PC-9 (cell line): ENCODE results near the gene ALPK3. TPM values are rescaled to one million over a fixed set of nuclear protein-coding genes. Genes with fewer than 3 reads are reported as not detected.

Source experiments
- BruUV-seq: library from RNA; stranded (reverse); fragments of 400-500 nt; replicated peaks from 2 replicates; lab custom pipeline; 2021; lab: Mats Ljungman, UMichigan
- CTCF ChIA-PET: fragments of 300-600 bp; sonication (Branson Sonifier 250); formaldehyde crosslinking; loops from one replicate; lab custom pipeline; 2022; ENCODE audit warnings: antibody characterized with exemption; lab: Charles Lee
- POLR2A ChIA-PET: fragments of 300-600 bp; sonication (Branson Sonifier 250); formaldehyde crosslinking; loops from one replicate; lab custom pipeline; 2022; ENCODE audit warnings: antibody characterized with exemption; ENCODE audit not compliant: unreplicated experiment; lab: Charles Lee
- DNase-seq, 2 experiments: peaks; one replicate each; pipeline versions ENCODE4 v3.0.0 to v3.0.0-alpha.2; 2015 to 2022; ENCODE audit warnings: mixed read lengths in 1 of 2
- H2AFZ ChIP-seq: fragments of 200-600 bp; sonication (generic); 2 replicates; pipeline ENCODE4 v1.8.1; 2017; ENCODE audit warnings: antibody characterized with exemption
- H3F3A ChIP-seq: fragments of 200-600 bp; sonication (generic); 2 replicates; pipeline ENCODE4 v1.8.1; 2017; ENCODE audit warnings: antibody characterized with exemption, mild to moderate bottlenecking, low read depth; ENCODE audit not compliant: insufficient read depth
- H3K27ac ChIP-seq: fragments of 200-600 bp; sonication (generic); 2 replicates; pipeline ENCODE4 v1.6.1; 2016; ENCODE audit warnings: mixed run types
- H3K27me3 ChIP-seq: fragments of 200-600 bp; sonication (generic); 2 replicates; pipeline ENCODE4 v1.6.1; 2016; ENCODE audit warnings: low read depth, mixed run types; ENCODE audit not compliant: insufficient read depth
- H3K36me3 ChIP-seq: fragments of 200-600 bp; sonication (generic); 2 replicates; pipeline ENCODE4 v1.6.1; 2016; ENCODE audit warnings: low read depth, mixed run types
- H3K4me1 ChIP-seq: fragments of 200-600 bp; sonication (generic); replicated peaks from 2 replicates; pipeline ENCODE4 v1.6.1; 2016; ENCODE audit warnings: mixed run types; ENCODE audit not compliant: insufficient read depth
- H3K4me2 ChIP-seq: fragments of 200-600 bp; sonication (generic); 2 replicates; pipeline ENCODE4 v1.6.1; 2017; ENCODE audit warnings: mixed run types
- H3K4me3 ChIP-seq: fragments of 200-600 bp; sonication (generic); 2 replicates; pipeline ENCODE4 v1.6.1; 2016; ENCODE audit warnings: mixed run types
- H3K79me2 ChIP-seq: fragments of 200-600 bp; sonication (generic); 2 replicates; pipeline ENCODE4 v1.6.1; 2017; ENCODE audit warnings: low read depth, mixed run types
- H3K9me2 ChIP-seq: fragments of 200-600 bp; sonication (generic); 2 replicates; pipeline ENCODE4 v1.8.1; 2017; ENCODE audit warnings: mild to moderate bottlenecking; ENCODE audit not compliant: insufficient read depth
- H3K9me3 ChIP-seq: fragments of 200-600 bp; sonication (generic); 2 replicates; pipeline ENCODE4 v1.8.1; 2016; ENCODE audit warnings: low read depth; ENCODE audit not compliant: insufficient read depth
- H4K20me1 ChIP-seq: fragments of 200-600 bp; sonication (generic); 2 replicates; pipeline ENCODE4 v1.8.1; 2017; ENCODE audit not compliant: insufficient read depth
- CTCF ChIP-seq: fragments of 200-600 bp; sonication (generic); conservative IDR thresholded peaks from 2 replicates; pipeline ENCODE4 v1.6.1; 2017; ENCODE audit warnings: mixed run types, antibody characterized with exemption, mild to moderate bottlenecking, moderate library complexity
- EZH2 ChIP-seq: fragments of 200-600 bp; sonication (generic); IDR thresholded peaks from 2 replicates; pipeline ENCODE4 v1.8.0; 2017; ENCODE audit warnings: antibody characterized with exemption, low read depth
- intact Hi-C: fragments of 100-400 bp; cut with micrococcal nuclease; formaldehyde crosslinking; loops from one replicate; pipeline ENCODE4 v1.10.0; 2022; ENCODE audit not compliant: unreplicated experiment
- total RNA-seq: library from RNA; stranded (reverse); gene quantifications from 2 replicates; pipeline ENCODE4 v1.2.3, GENCODE V29; 2021

The ALPK3 gene
- total RNA-seq, 1 experiment from 2014 or later, result 8.1 TPM

GRCh38 chr15:84791763-84792162 lies 25.4 kb upstream of the ALPK3 start:
- BruUV-seq, result no TSS peak
- no peaks in the 10 kb centered on the region for H3K9me3 ChIP-seq
- no peak for DNase-seq
- H3K27ac ChIP-seq, result no peak overlapping the region
- no peaks in the 10 kb centered on the region for H3K27me3 ChIP-seq
- H3F3A ChIP-seq, result peaks cover 6% of the 10 kb centered on the region; the same call in 1 of the 2 replicates
- H3K9me2 ChIP-seq, result no peaks in the 10 kb centered on the region
- ChIA-PET CTCF (no interaction called here), POLR2A (no interaction called here)
- H3K79me2 ChIP-seq, result peaks cover 30% of the 10 kb centered on the region
- no peak overlapping the region for H3K4me2 ChIP-seq
- TF ChIP-seq CTCF (no peak), EZH2 (no peak)
- H3K4me1 ChIP-seq, result no peaks in the 10 kb centered on the region
- H3K36me3 ChIP-seq, result peaks cover 16% of the 10 kb centered on the region
- peaks cover 13% of the 10 kb centered on the region; the same call in 1 of the 2 replicates for H4K20me1 ChIP-seq
- H3K4me3 ChIP-seq, result no peak overlapping the region
- H2AFZ ChIP-seq, result no peak overlapping the region
- intact Hi-C loops, result no loop called here

- no peaks in the 10 kb centered on the region for H3K4me1 ChIP-seq
- no peak overlapping the region for H3K4me3 ChIP-seq
- peaks cover 1% of the 10 kb centered on the region; the same call in 1 of the 2 replicates for H4K20me1 ChIP-seq
- H3K27ac ChIP-seq, result no peak overlapping the region
- ChIA-PET POLR2A (no interaction called here), CTCF (no interaction called here)
- H3K36me3 ChIP-seq, result peaks cover 16% of the 10 kb centered on the region
- intact Hi-C loops, result no loop called here
- H3K79me2 ChIP-seq, result peaks cover 19% of the 10 kb centered on the region
- peaks cover 6% of the 10 kb centered on the region; the same call in 1 of the 2 replicates for H3F3A ChIP-seq
- no peak overlapping the region for H2AFZ ChIP-seq
- no TSS peak for BruUV-seq
- H3K9me2 ChIP-seq, result no peaks in the 10 kb centered on the region
- no peaks in the 10 kb centered on the region for H3K27me3 ChIP-seq
- no peaks in the 10 kb centered on the region for H3K9me3 ChIP-seq
- no peak overlapping the region for H3K4me2 ChIP-seq
- DNase-seq, result no peak
- TF ChIP-seq EZH2, result no peak
- no peak for TF ChIP-seq CTCF
Observed at GRCh38 chr15:84793431-84794161, 23.6 kb upstream of the ALPK3 start.

GRCh38 chr15:84794162-84794547 lies 23.0 kb upstream of the ALPK3 start:
- no peaks in the 10 kb centered on the region for H3K4me1 ChIP-seq
- peaks cover 6% of the 10 kb centered on the region; the same call in 1 of the 2 replicates for H3F3A ChIP-seq
- no TSS peak for BruUV-seq
- no peaks in the 10 kb centered on the region for H3K9me2 ChIP-seq
- H3K4me3 ChIP-seq, result no peak overlapping the region
- intact Hi-C loops, result no loop called here
- TF ChIP-seq EZH2 (no peak), CTCF (no peak)
- H3K27me3 ChIP-seq, result no peaks in the 10 kb centered on the region
- DNase-seq, result no peak
- H3K79me2 ChIP-seq, result peaks cover 13% of the 10 kb centered on the region
- no peaks in the 10 kb centered on the region for H3K9me3 ChIP-seq
- no peak overlapping the region for H3K27ac ChIP-seq
- peaks cover 16% of the 10 kb centered on the region for H3K36me3 ChIP-seq
- CTCF ChIA-PET, result no interaction called here
- H4K20me1 ChIP-seq, result no peaks in the 10 kb centered on the region
- H3K4me2 ChIP-seq, result no peak overlapping the region
- POLR2A ChIA-PET, result no interaction called here
- no peak overlapping the region for H2AFZ ChIP-seq
